NOMO-1 (cell line): Measurements from ENCODE around the gene SNRPB2.

Source experiments
- DNase-seq, 2 experiments: peaks; one replicate each; lab custom pipeline; 2025; ENCODE audit not compliant: unreplicated experiment in 2 of 2; lab: John Stamatoyannopoulos, UW

SNRPB2 gene

GRCh38 chr20:16785226-16785625 lies 55.4 kb downstream of the SNRPB2 start:
- no peak for DNase-seq
